Lung (tissue), 12 donors: Measurements from ENCODE around the gene COL8A2. TPM values are rescaled to one million over a fixed set of nuclear protein-coding genes. Genes with fewer than 3 reads are reported as not detected.

Experiments
- ATAC-seq: fragments of 200-7000 bp; cut with Tn5 transposase; one replicate; pipeline ENCODE4 v1.9.1; 2020; ENCODE audit warnings: moderate number of reproducible peaks; ENCODE audit not compliant: insufficient read depth, low FRiP score
- DNase-seq, 3 donors: peaks; one replicate each; pipeline ENCODE4 v3.0.0-alpha.2; 2013 to 2017
- H3K27ac ChIP-seq, 2 donors: one replicate each; pipeline ENCODE4 v1.5.1; 2013; ENCODE audit warnings: mild to moderate bottlenecking in 2 of 2, moderate library complexity in 2 of 2, control low read depth in 1 of 2, inconsistent platforms in 1 of 2, low read depth in 1 of 2, low read length in 1 of 2
- H3K27me3 ChIP-seq, 3 donors: one replicate each; pipeline ENCODE4 v1.5.1; 2013; ENCODE audit warnings: low read length in 2 of 3; ENCODE audit not compliant: control insufficient read depth in 3 of 3, insufficient read depth in 3 of 3
- H3K36me3 ChIP-seq, 4 donors: one replicate each; pipeline ENCODE4 v1.5.1; 2013; ENCODE audit warnings: low read length in 4 of 4, mild to moderate bottlenecking in 1 of 4, moderate library complexity in 1 of 4; ENCODE audit not compliant: control insufficient read depth in 4 of 4, insufficient read depth in 4 of 4
- H3K4me1 ChIP-seq, 5 donors: one replicate each; pipeline ENCODE4 v1.5.1; 2013; ENCODE audit warnings: low read length in 5 of 5, mild to moderate bottlenecking in 2 of 5, moderate library complexity in 1 of 5; ENCODE audit not compliant: control insufficient read depth in 5 of 5, insufficient read depth in 5 of 5
- H3K4me3 ChIP-seq: one replicate; pipeline ENCODE4 v1.5.1; 2013; ENCODE audit warnings: mild to moderate bottlenecking, control low read depth, moderate library complexity
- H3K9ac ChIP-seq, 2 donors: one replicate each; pipeline ENCODE4 v1.5.1; 2013; ENCODE audit warnings: low read length in 2 of 2, control low read depth in 1 of 2; ENCODE audit not compliant: insufficient read depth in 1 of 2
- H3K9me3 ChIP-seq, 4 donors: one replicate each; pipeline ENCODE4 v1.5.1; 2013; ENCODE audit warnings: low read length in 3 of 4, mild to moderate bottlenecking in 1 of 4, moderate library complexity in 1 of 4; ENCODE audit not compliant: control insufficient read depth in 4 of 4, insufficient read depth in 3 of 4
- CTCF ChIP-seq: IDR thresholded peaks from 2 replicates; pipeline ENCODE4 v1.5.1; 2012; ENCODE audit warnings: mild to moderate bottlenecking; ENCODE audit errors: control extremely low read depth, extremely low read depth
- WGBS, 2 donors: extraction: QIAGEN DNeasy Blood & Tissue Kit; methylation state at CpG; one replicate each; pipeline ENCODE4 v1.1.7; 2013; 5-methylcytosine and 5-hydroxymethylcytosine counted together
- polyA plus RNA-seq, 2 donors: library from polyadenylated mRNA; stranded (reverse); fragments of 200-250 nt; gene quantifications; one replicate each; pipeline ENCODE4 v1.2.1, GENCODE V29; 2013
- total RNA-seq, 2 donors: library from RNA; depleted of rRNA in 1 of 2; stranded (reverse); fragments of >200 nt in 1 of 2; gene quantifications; one replicate each; pipeline ENCODE4 v1.2.1, GENCODE V29; 2014 to 2021
- donor health status: control.
- donor health status: control.
- donor health status: Bipolar disorder and iron deficiency.
- donor health status: healthy.
- donor health status: DM: yes; HTN: yes; CAD: no.

The COL8A2 gene
- total and polyA plus RNA-seq, 4 donors: 2.0 to 6.0 (median 3.3) TPM

GRCh38 chr1:36109041-36109679 is 15.9 kb downstream of the COL8A2 start:
- DNase-seq: no peak
- H3K27me3 ChIP-seq: no peaks in the 10 kb centered on the region
- H3K9ac ChIP-seq: no peak overlapping the region
- WGBS, 2 donors: 46 to 72% methylated on average over 11 of the region's 11 CpGs
- no peaks in the 10 kb centered on the region for H3K36me3 ChIP-seq
- H3K4me1 ChIP-seq: no peaks in the 10 kb centered on the region
- TF ChIP-seq CTCF: no peak
- H3K27ac ChIP-seq: no peak overlapping the region
- no peak for ATAC-seq
- no peak overlapping the region for H3K4me3 ChIP-seq
- no peaks in the 10 kb centered on the region for H3K9me3 ChIP-seq

- TF ChIP-seq CTCF: no peak
- DNase-seq (no peak), ATAC-seq (no peak)
- H3K9ac ChIP-seq: no peak overlapping the region
- no peak overlapping the region for H3K27ac ChIP-seq
- H3K4me1 ChIP-seq: no peaks in the 10 kb centered on the region
- H3K9me3 ChIP-seq: no peaks in the 10 kb centered on the region
- WGBS, 2 donors: 84 to 91% methylated on average over 14 of the region's 14 CpGs
- no peaks in the 10 kb centered on the region for H3K27me3 ChIP-seq
- H3K4me3 ChIP-seq: no peak overlapping the region
- H3K36me3 ChIP-seq: no peaks in the 10 kb centered on the region
Observed at GRCh38 chr1:36108314-36108713, 16.7 kb downstream of the COL8A2 start.

GRCh38 chr1:36107394-36107793 is 17.6 kb downstream of the COL8A2 start:
- Histone ChIP-seq H3K4me3 (no peak overlapping the region), H3K9me3 (no peaks in the 10 kb centered on the region), H3K27me3 (no peaks in the 10 kb centered on the region), H3K4me1 (no peaks in the 10 kb centered on the region), H3K36me3 (no peaks in the 10 kb centered on the region), H3K27ac (no peak overlapping the region), H3K9ac (no peak overlapping the region)
- 79 to 86% methylated on average over 9 of the region's 9 CpGs for WGBS, 2 donors
- ATAC-seq (no peak), DNase-seq (no peak)
- TF ChIP-seq CTCF: no peak

GRCh38 chr1:36106269-36106668 is 18.8 kb downstream of the COL8A2 start:
- TF ChIP-seq CTCF: no peak
- no peaks in the 10 kb centered on the region for H3K4me1 ChIP-seq
- H3K27me3 ChIP-seq: no peaks in the 10 kb centered on the region
- H3K27ac ChIP-seq: no peak overlapping the region
- H3K36me3 ChIP-seq: no peaks in the 10 kb centered on the region
- H3K4me3 ChIP-seq: no peak overlapping the region
- no peak for ATAC-seq
- no peaks in the 10 kb centered on the region for H3K9me3 ChIP-seq
- DNase-seq: no peak
- H3K9ac ChIP-seq: no peak overlapping the region
- 48 to 49% methylated on average over 5 of the region's 5 CpGs for WGBS, 2 donors
